ENCODE data around the gene GABRA4.

The GABRA4 gene

DNA sequence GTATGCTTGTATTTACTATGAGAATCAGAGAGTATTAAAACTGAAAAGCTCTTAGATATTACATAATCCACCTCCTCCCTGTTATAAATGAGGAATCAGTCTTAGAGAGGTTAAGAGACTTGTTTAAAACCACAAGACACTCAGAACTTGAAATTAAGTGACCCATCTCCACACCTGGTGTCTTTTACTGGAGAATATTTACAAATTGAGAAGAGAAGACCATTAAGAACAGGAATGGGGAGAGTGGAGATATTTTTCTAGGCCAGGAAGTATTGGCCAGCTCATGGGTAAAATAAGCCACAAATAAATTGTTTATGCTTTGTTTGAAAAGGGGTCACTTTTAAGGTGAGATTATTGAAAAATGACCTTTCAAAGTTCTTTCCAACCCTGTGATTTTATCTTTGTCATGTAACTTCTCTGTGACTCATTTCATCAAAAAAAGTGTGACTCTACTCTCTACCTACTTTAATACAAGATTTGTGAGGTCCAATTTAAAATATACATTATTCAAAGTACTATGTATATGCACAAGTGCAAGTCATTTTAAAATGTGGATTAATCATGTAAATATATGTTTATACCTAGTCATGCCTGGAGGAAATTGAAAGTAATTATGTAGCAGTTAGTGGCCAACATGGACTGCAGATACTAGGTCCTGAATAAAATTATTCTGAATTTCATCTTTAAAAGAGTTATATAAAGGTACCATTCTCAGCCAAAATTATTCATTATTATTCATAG is 68.4 kb downstream of the GABRA4 start:
- DNase-seq = no peak

DNA sequence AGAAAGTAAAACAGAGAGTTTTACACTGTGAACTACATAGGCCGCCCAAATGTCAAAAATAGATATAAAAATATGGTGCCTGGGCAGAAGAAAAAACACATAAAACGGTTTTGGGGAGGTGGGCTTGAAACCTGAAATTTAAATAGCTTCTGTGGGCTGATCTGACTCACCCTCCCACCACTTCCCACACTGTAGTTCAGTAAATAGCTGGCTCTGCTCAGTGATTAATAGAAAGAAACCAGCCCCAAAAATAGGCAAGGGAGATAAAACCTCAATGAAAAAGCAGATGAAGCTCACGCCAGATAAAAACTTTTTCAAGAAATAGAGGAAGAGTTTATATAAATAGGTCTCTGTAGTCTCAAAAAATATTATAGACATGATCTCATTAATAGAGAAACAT is 71.2 kb downstream of the GABRA4 start:
- no peak for DNase-seq

DNA sequence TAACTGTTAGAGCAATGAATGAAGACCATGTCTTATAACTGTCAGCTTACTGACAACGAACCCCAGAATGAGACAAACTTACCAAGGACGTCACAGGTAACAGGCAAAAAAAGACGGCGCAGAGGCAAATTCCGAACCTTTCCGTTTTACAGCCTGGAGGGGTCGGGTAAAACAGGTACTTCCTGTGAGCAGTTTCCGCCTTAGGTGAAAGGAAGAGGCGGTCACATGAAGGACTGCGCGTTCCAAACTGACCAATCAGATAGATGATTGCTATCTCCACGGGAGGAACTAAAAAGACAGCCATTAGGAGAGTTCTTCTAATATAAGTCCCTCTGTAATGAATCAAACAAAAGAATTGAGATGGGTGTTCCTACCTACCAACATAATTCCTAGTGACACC is 84.3 kb downstream of the GABRA4 start, which contains the start of gene COX7B2:
Gene COX7B2 (minus strand): TSS at position 168 of the 400 bp plus-strand sequence. CDS start 174,053 bp downstream, outside the sequence.
- no peak for DNase-seq

GRCh38 chr4:46908148-46908547 is 85.2 kb downstream of the GABRA4 start:
- no peak for DNase-seq

DNA sequence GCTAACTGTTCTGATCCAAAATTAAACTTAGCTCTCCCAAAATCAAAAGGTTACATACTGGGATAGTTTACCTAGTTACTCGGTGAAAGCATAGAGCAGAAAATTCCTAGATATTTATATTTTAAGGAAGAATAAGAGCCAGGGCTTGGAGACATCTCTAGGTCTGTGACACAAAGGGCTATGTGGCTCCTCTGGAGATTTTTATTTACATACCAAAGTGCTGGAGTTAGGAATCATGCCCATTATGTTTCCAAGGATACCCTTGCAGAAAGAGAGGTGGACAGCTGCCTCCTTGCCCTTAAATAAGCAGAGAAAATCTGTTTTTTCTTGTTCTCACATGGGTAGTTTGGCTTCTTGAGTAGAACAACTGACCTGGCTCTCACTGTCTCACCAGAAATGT is 93.3 kb downstream of the GABRA4 start:
- no peak for DNase-seq

GRCh38 chr4:46894826-46895225 is 98.6 kb downstream of the GABRA4 start:
- no peak for DNase-seq

GRCh38 chr4:46890056-46890455 is 103.3 kb downstream of the GABRA4 start:
- DNase-seq = no peak

DNA sequence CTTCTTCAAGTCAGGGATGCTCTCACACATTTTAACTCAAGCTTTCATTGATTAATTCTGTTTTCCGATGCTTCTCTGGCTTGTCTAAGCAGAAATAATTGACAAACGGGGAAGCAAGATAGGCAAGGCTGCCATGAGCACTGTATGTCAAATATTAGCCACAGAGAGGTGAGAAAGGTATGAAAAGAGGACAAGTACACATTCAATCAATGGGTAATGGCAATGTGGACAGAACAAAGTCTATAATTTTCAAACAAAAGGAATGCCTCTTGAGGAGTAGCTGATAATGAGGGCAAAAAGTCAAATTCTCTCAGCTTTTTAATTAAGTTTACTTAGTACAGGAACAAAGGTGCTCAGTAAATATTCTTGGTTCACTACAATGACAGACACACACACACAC is 104.0 kb downstream of the GABRA4 start:
- DNase-seq = no peak

DNA sequence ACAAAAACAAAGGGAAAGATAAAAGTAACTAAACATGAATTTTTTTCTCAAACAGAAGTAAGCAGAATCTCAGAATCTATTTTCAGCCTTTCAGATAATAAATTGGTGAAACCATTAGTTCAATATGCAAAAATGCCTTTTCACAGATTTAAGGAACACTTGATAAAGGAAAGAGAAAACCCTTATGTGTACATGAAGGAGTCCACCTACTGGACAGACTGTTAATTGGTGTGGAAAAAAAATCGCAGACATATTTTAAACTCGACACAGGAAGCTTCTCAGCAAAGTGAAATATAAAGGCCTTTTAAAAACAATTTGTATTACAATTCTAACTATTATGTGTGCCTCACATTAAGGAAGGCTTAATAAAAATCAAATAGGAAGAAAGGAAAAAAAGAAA is 106.7 kb downstream of the GABRA4 start:
- DNase-seq = no peak

DNA sequence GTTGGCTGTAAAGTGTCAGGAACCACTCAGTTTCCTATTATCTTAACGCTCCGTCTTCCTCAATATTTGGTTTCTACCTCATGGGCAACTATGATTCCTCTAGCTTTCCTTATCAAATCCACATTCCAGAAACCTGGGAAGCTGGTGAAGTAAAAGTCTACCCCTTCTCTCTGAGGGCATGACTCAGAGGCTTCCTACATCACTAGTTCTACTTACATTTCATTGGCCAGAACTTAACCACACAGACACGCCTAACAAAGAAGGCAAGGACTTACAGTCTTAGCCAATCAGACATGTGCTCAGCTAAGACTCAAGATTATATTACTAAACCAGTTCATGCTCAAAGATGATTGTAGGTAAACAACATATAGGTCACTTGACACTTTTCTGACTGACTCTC is 114.7 kb downstream of the GABRA4 start:
- DNase-seq = no peak

GRCh38 chr4:46874811-46875210 is 118.6 kb downstream of the GABRA4 start:
- no peak for DNase-seq

DNA sequence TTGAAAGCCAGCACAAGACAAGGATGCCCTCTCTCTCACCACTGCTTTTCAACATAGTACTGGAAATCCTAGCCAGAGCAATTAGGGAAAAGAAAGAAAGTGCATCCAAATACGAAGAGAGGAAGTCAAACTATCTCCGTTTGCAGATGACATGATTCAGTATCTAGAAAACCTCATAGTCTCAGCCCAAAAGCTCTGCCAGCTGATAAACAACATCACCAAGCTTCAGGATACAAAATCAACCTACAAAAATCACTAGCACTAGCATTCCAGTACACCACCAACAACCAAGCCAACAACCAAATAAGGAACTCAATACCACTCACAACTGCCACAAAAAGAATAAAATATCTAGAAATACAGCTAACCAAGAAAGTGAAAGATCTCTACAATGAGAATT is 123.0 kb downstream of the GABRA4 start:
- no peak for DNase-seq
